GOT3 (cell line): ENCODE data around the gene EPHA10.

Source experiments
- DNase-seq: peaks from one replicate; lab custom pipeline; 2025; ENCODE audit warnings: mixed read lengths; lab: John Stamatoyannopoulos, UW

Gene EPHA10

GRCh38 chr1:37673920-37674319 is 91.0 kb downstream of the EPHA10 start:
- DNase-seq: no peak

GRCh38 chr1:37672136-37672870 is 92.6 kb downstream of the EPHA10 start:
- DNase-seq: no peak

- no peak for DNase-seq
Observed at GRCh38 chr1:37671261-37671660, 93.7 kb downstream of the EPHA10 start.

- no peak for DNase-seq
Observed at GRCh38 chr1:37670133-37670532, 94.8 kb downstream of the EPHA10 start.

GRCh38 chr1:37667023-37667671 is 97.8 kb downstream of the EPHA10 start:
- DNase-seq: no peak

- DNase-seq: no peak
Observed at GRCh38 chr1:37666241-37666867, 98.6 kb downstream of the EPHA10 start.
